UCSD-AML1 (cell line): ENCODE measurements around the gene SLC4A8.

Experiments
- DNase-seq: peaks from one replicate; lab custom pipeline; 2025; ENCODE audit not compliant: unreplicated experiment; lab: John Stamatoyannopoulos, UW

Gene SLC4A8

DNA sequence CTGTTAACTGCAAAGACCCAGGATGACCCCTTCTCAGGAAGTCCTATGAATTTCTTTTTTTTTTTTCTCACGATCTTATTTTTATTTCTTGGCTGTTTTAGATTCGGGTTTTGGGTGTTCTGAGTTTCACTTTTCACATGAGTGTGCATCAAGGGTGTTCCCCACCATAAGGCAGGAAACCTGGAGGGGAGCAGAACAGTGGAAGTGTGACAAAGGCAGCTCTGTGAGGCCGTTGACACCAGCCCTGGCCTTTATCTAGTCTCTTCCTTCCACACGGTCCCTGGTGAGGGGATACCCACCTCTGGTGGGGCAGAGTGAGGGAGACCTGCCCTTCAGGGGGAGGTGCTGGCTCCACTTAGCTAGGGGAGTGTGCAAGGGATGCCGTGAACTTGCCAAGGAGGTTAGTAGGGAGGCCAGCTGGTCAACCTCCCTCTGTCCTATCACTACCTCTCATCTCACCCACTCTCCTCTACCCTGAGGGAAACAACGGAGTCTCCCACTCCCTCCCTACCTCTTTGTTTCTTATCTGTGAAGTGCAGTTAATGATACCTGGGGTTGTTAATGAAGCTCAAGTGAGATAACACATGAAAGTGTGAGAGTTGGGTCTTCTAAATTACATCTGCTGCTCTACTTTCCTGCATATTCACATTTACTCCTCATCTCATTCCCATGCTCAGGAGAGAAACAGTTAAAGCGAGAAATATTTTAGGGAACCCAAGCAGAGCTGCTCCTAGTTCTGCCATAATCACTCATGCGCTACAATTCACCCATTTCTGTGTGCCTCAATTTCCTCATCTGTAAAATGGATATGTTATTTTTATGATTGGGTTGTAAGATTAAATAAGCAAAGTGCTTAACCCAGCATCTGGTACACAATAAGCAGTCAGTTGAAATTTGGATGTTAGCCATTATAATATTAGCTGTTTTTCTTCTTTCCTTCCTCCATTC, 29.1 kb upstream of the SLC4A8 start:
- no peak for DNase-seq

DNA sequence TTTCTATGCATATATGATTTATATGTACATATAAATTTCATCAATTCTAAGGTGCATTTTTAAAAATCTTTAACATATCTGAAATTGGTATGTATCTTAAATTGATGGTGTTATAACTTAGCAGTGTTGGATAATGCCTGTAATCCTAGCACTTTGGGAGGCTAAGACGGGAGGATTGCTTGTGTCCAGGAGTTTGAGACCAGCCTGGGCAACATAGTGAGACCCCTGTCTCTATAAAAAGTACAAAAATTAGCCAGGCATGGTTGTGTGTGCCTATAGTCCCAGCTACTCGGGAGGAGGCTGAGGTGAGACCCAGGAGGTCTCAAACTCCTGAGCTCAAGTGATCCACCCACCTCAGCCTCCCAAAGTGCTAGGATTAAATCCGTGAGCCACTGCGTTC, 27.0 kb upstream of the SLC4A8 start:
- DNase-seq = no peak

DNA sequence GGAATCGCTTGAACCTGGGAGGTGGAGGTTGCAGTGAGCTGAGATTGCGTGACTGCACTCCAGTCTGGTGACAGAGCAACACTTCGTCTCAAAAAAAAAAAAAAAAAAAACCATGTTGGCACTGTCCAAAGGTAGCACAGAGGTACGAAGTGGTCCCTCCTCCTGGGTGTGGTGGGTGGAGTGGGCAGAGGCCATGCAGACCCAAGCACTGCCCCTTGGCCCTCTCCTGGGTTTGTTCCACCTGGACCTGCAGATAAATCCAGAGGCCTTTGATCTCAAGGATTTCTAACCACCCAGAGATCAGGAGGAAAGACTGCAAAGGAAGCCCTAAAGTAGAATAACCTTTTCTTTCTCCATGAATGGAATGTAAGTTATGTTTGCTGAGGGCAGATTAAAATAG, 24.7 kb upstream of the SLC4A8 start:
- DNase-seq = no peak

DNA sequence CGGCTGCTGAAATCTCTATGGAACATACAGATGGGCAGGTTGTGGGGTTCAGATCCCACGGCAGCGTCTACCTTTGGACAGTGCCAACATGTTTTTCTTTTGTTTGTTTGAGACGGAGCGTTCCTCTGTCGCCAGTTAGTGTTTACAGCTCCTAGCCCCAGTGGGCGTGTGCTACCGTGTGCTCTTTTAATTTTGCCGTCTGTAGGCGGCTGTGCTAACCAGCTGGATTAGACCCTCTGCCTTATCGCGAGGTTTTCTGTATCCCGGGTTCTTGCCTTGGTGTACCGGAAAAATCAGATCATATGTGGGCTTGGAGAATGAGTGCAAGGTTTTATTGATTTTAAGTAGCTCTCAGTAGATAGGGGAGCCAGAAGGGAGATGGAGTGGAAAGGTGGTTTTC, 23.6 kb upstream of the SLC4A8 start:
- DNase-seq = no peak

DNA sequence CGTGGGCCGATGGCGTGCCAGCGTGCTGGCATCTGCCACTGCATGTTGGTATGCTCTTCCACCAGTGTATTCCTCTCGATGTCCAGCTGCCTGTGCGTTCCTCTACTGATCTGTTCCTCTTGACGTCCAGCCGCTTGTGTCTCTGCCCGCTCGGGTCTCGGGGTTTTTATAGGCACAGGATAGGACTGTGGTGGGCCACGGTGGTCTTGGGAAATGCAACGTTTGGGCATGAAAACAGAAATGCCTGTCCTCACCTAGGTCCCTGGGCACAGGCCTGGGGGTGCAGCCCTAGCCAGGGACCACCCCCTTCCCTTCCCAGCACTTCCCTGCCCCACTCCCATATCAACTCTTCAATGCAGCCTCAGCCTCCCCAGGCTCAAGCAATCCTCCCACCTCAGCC, 23.1 kb upstream of the SLC4A8 start:
- no peak for DNase-seq

DNA sequence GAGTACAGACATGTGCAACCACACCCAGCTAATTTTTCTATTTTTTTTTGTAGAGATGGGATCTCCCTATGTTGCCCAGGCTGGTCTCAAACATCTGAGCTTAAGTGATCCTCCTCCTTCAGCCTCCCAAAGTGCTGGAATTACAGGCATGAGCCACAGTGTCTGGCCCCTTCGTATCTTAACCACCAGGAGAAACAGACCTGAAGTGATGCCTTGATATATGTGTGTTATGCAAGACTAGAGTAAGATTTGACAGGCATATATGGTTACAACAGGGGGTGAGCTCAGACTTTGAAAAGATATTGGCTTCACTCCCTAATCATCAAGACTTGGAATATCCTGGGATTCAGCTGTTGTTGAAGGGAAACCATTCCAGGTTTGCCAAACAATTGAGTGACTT, 22.7 kb upstream of the SLC4A8 start:
- DNase-seq = no peak

DNA sequence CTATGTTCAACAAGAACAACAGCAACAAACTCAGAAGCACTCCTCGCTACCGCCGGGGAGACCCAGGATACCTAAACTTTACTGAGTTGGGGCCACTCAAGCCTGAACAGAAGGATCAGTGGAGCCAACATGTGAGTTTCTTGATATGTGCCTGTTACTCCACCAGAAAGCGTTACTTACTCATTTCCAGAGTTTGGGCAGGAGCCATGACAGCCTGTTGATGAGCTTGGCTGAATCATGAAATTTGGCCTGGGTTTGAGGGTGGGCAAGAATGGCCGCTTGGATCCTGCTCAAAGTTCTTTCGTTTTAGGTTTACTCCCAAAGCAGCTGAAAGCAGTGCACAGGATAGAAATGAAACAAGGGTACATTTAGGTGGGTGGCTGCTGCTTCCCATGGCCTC, 21.5 kb upstream of the SLC4A8 start:
- no peak for DNase-seq

DNA sequence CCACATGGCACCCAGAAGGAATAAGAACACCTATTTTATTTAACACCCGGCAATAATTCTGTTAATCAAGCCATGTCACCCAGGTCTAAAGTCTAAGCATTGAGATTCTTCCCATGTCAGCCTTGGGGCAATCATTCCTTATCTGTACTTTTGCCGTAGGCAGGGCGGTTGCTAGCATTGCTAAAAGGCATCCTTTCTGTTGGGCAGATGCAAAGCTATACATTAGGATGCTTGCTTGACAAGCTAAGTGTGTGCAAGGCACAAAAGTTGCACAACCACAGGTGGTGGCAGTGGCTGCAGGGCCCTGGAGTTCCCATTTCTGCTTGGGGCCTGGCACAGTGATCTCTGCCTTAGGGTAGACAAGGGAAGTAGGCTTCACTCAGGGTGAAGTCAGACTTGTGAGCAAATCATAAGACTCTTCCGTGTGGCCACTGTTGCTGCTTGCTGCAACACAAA, 20.9 kb upstream of the SLC4A8 start:
- peak; percentile 46 for DNase-seq

DNA sequence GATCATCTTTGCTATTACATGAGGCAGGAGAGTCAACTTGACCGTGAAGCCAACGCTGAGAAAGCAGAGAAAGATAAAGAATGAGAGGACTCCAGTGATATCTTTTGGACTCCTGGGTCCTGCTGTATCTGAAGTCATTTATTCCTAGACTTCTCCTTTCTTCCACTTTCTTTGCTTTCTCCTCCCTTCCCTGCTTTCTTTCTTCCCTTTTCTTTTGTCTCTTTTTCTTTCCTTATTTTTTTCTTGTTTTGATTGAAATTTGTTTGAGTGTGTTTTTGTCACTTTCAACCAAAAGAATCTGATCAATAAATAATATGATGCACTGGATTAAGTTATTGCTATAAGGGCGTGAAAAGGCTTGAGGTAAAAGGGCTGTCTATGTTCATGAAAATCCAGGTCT, 20.0 kb upstream of the SLC4A8 start:
- DNase-seq = no peak

DNA sequence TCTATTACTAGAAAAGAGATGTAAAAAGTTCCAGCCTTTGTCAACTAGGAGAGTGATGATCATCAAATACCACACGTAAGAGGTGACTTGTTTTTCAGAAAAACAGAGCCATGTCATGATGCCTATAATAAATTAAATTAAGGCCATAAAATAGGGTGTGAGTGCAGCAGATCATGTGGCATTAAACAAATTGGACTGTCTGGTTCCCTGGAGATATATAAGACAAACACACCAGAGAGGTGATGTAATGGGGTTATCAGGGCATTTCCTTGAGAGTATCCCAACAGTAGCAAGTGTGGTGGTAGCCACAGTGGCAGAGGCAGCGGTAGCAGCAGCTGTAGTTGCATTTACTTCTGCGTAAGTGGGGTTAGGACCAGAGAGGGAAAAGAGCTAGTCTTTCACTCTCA, 18.8 kb upstream of the SLC4A8 start:
- DNase-seq = no peak

DNA sequence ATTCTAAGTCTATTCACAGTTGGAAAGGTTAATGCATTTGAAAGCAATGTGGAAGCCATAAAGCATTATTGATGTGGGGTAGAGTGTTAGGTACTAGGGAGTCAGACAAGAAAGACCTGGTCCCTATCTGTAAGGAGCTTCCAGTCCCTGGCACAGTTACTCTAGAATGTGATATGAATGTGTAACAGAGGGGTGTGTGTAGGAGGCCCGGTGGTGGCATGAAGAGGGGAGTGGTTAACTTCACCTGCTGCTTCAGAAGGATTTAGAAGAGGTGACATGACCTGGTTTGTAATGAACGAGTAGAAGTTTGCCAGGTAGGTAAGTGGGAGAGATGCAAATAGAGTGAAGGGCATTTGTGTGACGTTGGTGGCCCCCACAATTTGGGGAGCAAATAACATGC, 18.3 kb upstream of the SLC4A8 start:
- no peak for DNase-seq

DNA sequence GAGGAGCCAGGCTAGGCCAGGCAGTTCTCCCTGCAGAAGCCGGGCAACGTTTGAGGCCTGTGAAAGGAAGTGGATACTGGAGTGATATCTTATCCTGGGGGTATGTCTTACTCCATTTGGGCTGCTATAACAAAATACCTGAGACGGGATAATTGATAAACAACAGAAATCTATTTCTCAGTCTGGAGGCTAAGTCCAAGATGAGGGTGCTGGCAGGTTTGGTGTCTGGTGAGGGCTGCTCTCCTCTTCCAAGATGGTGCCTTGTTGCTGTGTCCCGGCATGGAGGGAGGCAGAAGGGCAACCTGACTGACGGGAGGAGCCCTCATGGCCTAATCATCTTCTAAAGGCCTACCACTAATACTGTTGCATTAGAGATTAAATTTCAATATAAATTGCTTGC, 17.8 kb upstream of the SLC4A8 start:
- no peak for DNase-seq

DNA sequence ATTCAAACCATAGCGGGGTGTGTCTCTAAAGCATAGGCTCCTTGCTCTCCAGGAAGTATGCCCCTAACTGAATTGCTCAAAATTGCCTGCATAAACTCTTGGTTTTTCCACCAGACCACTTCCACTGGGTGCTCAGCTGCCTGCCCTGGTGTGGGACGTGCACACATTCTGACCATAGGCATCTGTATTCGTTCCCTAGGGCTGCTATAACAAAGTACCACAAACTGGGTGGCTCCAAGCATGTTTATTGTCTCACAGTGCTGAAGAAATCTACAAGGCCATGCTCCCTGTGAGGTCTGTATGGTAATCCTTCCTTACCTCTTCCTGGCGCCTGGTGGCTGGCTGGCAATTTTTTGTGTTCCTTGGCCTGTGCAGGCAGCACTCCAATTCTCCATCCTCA, 17.0 kb upstream of the SLC4A8 start:
- DNase-seq = no peak

DNA sequence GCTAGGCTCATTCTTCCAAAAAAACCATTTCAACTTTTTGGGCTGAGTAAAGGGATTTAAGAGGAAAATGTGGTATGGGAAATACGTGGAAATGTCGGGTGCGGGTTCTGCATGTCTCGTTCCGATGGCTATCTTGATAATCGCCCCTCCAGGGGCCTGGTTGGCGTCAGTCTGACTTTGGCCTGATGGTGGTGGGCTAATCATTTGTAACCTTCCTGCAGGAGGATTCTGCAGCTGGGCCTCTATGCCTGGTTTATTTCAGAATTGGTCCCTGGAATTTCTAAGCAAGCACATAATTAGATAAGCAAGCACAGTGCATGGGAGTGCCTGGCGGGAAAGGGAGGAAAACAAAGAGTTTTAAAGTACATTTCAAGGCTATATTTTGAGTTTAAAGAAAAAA, 14.8 kb upstream of the SLC4A8 start:
- no peak for DNase-seq

DNA sequence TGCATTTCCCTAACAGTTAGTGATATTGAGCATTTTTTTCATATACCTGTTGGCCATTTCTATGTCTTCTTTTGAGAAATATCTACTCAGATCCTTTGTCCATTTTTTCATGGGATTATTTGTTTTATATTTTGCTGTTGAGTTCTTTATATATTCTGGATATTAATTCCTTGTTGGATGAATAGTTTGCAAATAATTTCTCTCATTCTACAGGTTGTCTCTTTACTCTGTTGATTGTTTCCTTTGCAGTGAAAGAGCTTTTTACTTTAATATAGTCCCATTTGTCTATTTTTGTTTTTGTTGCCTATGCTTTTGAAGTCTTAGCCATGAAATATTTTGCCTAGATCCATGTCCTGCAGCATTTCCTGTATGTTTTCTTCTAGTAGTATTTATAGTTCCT, 11.5 kb upstream of the SLC4A8 start:
- DNase-seq = no peak

DNA sequence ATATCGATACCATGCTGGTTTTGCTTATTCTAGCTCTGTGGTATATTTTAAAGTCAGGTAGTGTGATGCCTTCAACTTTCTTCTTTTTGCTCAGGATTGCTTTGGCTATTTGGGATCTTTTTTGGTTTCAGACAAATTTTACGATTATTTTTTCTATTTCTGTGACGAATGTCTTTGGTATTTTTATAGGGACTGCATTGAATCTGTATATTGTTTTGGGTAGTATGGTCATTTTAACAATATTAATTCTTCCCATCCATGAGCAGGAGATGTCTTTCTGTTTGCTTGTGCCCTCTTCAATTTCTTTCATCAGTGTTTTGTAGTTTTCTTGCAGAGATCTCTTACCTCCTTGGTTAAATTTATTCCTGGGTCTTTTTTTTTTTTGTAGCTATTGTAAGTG, 10.8 kb upstream of the SLC4A8 start:
- DNase-seq = no peak

DNA sequence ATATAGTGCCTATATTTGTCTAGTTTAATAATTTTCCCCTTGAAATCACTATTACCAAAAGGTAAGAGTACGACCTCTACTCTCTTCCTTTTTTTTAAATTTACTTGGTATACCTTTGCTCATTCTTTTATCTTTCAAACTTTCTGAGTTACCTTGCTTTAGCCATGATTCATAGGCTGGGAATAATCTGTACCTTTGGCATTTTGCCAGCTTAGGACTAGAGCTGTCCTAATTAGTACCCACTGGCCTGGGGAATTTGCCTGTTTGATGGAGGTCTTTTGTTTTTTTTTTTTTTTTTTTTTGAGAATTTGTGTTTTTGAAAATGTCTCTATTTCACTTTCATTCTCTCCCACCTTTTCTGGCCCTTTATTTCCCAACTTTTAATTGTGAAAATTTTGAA, 8.7 kb upstream of the SLC4A8 start:
- no peak for DNase-seq

DNA sequence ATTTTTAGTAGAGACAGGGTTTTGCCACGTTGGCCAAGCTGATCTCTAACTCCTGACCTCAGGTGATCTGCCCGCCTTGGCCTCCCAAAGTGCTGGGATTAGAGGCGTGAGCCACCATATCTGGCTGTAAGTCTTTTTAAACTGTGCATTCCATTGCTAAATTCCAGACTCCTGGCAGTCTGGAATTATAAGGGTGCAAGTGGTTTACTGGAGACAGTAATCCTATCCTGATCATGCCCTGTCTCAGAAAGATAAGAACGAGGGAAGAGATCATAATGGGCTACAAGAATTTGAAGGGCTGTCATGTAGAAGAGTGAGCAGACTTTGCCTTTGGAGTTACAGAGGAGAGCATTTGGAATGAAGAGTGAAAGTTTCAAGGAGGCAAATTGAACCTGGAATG, 6.8 kb upstream of the SLC4A8 start:
- DNase-seq = no peak

DNA sequence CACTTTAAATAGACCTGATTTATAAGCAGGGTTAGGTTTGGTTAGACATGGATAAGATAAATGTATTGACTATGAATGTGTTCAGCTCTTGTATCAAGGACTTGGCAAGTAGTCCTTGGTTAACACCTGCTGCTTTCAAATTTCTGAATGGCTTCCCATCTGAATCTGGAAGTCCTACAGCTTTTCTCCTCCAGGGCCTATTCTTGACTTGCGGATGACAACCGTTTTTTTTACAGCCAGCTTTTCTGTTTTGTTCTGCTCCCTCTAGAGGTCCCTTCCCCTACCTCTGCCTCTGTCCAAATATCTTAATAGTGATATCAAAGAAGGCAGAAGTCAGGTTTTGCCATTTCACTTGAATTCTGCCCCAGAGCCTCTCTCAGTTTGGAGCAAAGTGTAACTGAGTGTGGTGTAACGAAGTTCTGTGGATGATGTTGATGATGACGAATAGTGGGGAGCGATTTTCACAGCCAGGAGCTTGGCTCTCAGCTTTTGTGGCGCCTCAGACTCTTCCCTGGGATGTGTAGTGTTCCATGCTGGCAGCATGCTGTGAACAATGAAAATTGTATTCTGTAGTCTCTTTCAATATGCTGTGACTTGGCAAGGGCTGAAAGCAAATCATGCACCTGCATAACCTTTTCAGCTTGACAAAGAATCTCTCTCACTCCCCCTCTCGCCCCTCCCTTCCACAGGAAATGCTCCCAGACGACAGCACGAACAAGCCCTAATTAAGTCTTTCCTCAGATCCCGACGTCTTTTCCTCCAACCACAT, 5.0 kb upstream of the SLC4A8 start:
- DNase-seq = no peak

DNA sequence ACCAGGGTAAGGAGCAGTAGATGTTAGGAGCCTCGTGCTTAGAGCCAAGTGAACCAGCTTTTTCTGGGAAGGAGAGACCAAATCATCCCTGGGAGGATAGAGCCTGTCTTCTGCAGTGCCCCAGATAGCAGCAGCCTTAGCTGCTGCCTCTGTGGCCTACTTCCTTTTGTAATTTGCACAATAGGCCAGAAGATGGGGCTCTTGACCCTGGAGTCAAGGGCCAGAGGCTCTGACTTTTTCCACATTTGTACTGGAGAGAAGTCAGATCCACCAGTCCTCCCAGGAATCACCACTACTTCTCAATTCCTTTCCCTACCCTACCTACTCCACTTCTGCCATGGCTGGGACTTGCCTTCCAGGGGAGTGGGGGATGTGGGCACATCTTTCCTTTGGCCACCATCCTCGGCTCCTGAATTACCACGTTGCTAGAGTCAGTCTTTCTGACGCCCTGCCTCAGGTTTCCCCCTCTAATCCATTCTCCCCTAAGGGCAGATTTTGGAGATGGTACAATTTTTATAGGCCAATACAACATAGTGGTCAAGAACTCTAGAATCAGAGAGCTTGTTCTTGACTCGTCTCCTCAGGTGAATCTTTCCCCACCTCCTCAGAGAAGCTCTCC, 3.3 kb upstream of the SLC4A8 start:
- DNase-seq = peak; percentile 41

DNA sequence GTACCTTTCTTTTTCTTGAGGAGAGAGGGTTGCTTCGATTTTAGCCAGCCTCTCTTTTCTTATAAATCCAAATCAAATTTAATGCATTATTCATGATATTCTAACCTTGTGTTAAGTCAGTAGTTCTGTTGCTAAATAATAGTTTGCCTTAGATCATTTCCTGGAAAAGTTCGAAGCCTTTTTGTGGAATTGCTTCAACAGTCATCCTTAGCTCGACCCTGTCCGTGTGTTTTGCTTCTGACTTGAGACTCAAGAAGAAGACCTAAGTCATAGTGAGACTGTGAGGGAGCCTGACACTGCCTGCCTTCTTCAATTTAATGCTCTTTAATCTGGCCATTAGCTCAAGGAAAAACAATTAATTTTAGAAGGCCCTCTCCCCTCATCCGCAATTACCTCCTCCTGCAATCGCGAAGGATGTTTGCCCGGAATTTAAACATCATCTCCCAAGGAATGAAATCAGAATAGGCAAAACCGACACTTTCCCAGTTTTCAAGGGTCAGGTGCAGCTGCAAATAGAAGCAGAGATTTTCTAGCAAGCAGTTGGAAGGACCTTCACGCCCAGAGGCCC, 453 bp upstream of the SLC4A8 start:
- no peak for DNase-seq

DNA sequence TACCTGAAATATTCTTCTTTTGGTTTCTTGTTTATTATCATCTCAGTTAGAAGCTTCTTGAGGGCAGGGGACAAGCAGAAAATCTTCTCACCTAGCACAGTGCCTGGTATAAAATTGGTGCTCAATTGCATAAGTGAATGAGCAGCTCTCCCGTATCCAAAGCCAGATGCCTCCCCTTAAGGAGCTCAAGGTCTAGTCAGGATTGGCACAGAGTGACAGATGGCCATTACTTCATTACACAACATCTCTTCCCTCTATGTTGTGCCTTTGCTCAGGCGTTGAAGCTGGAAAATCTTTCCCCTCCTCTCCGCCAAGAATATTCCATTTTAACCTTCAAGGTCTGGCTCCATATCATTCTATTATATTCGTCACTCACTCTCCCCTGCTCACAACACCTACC, 3.6 kb downstream of the SLC4A8 start:
- no peak for DNase-seq
